GM03348 (cell line): ENCODE data around the gene ADAMTS16.

Experiments
- DNase-seq: peaks from one replicate; pipeline ENCODE4 v3.0.0; 2012; ENCODE audit warnings: low spot score

The ADAMTS16 gene

DNA sequence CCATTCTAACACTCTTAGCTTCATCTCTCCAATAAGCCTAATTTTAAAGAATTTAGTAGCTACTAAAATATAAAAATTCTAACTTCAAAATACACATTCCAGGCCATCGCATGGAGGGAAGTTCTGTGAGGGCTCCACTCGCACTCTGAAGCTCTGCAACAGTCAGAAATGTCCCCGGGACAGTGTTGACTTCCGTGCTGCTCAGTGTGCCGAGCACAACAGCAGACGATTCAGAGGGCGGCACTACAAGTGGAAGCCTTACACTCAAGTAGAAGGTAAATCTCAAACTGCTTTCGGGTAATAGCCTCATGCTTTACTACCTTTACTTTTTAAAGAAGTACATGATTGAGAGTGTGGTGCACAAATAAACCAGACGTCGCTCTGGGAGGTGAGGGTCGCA lies 94.8 kb downstream of the ADAMTS16 start:
- no peak for DNase-seq

DNA sequence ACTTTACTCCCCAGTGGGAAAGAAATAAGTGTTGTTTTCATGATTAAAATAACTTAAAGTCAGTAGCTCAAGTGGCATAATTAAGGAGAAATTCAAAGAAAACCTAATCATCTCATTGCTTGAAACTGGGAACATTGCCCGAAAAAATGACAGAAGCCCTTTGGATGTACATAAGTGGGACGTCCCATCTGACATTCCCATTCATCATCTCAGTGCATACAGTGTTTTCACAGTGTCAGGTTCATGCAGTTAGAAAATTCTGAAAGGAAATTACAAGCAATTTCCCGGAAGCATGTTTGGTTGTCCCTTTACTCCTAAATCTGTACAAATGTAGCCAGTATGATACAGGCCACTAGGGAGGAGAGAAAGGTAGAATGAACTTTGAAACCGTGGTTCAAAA lies 95.6 kb downstream of the ADAMTS16 start:
- DNase-seq: no peak

DNA sequence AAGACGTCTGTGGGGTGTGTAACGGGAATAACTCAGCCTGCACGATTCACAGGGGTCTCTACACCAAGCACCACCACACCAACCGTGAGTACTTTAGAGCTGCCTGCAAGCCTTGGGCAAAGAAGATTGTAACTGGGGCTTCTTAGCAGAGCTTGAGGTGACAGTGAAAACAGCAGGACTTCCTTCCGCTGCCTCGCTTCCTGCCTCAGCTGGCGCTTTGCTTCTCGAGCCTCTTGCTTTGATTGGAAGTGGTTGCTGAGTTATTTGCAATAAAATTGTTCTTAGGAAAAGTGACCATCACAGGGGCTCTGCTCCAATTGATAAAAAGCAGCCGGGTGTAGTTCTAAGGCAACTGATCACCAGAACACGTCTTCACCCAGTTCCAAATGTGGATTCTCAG lies 99.1 kb downstream of the ADAMTS16 start:
- DNase-seq: no peak

DNA sequence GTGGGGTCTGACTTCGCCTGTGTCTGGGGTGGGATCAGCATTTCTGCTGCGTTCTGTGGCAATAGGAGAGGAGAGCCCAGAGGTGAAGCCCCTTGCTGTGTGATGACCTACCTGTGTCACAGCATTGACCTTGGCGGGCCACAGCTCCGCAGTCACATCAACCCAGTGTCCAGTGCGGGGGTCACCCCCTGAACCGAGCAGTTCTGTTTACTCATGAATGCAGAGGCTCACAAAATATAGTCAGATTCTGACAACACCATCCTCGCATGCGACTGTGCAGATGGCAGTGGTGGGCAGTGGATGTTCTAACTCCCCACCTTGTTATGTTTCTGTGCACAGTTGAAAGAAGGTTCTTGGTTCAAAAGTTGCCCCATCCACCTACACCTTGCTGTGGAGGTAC lies 100.1 kb downstream of the ADAMTS16 start:
- no peak for DNase-seq

DNA sequence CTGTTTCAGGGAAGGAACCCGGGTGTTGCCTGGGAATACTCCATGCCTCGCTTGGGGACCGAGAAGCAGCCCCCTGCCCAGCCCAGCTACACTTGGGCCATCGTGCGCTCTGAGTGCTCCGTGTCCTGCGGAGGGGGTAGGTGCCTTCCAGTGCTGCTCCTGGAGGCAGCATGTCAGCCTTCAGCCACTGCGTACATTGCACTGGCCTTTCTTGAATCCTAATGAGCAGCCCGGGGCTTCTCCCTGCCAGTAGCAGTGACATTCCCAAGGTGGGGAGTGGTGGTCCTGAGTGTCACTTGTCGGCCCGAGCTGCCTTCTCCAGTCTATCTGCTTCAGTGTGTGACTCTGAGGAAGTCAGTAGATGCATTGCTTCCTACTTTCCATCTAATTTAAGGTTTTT lies 101.9 kb downstream of the ADAMTS16 start:
- DNase-seq: no peak

DNA sequence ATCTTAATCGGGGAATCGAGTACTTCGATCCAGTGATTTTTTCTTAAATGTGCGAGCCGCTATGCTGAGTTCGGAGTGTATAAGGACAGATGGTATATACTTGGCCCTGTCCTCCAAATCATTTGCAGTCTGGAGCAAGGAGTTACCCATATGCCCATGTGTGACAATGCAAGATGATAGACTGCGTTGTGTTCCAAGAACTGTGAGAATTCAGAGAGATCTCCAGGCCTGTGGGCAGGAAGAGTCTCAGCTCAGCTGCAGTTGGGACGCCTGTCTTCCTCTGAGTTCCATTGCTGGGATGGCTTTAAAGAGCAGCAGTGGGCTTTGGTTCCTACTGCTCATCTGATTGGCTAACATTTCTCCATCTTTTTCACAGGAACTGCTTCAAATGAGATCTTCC lies 106.6 kb downstream of the ADAMTS16 start:
- DNase-seq: no peak

DNA sequence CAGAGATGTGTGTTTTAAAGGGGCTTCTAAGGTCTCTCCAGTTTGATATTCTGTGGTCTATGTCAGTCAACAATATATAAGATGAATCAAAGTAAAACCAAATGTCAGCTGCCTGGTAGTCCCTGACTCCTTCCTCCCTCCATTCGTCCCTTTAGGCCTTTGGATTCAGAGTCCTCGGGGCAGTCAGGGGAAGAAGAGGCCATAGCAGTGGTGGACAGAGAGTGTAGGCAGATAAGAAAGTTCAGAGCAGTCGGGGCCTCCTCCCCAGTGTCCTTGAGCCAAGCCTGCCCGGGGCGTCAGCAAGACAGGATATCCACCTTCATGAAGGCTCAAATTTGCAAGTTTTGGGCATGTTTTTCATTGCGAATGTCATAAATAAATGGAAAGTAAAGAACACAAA lies 110.6 kb downstream of the ADAMTS16 start:
- DNase-seq: no peak

- no peak for DNase-seq
Observed at GRCh38 chr5:5252106-5252505, 112.0 kb downstream of the ADAMTS16 start.

GRCh38 chr5:5257353-5257752 lies 117.2 kb downstream of the ADAMTS16 start:
- DNase-seq: no peak

GRCh38 chr5:5258564-5258963 lies 118.4 kb downstream of the ADAMTS16 start:
- no peak for DNase-seq

DNA sequence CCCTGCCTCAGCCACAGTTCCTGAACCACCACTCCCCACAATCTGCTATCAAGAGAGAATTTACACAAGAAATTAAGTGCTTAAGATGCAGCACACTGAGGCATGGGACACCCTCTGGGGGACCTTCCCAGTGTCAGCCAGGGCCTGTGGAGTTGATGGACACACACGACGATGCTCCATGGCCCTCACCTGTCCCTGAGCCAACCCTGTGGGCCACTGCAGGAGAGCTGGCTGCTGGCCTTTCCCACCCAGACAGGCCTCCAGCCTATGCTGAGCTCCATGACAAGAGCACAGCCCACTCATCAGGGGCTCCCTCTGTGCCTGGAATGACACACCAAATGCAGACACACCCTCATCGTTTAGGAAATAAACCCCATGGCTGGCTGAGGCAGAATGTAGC lies 124.6 kb downstream of the ADAMTS16 start:
- DNase-seq: no peak

GRCh38 chr5:5266297-5266696 lies 126.2 kb downstream of the ADAMTS16 start:
- no peak for DNase-seq

DNA sequence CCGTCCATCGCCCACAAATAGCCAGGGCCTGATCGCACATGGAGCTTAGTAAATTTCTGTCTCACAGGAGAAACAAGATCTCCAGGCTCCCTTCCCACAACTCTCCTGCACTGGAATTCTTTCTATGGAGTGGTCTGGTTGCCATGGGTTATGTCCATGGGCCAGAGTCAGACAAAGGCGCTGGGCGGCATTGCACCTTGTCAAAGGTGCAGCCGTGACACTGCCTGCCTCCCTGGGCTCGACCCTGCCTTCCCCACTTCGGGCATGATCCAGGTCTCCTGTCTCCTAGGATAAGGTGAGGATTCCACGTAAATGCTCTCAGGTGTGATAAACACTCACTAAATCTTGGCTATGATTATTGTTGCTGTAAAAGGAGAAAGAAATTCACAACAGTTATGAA lies 130.0 kb downstream of the ADAMTS16 start:
- no peak for DNase-seq

GRCh38 chr5:5270958-5271785 lies 131.0 kb downstream of the ADAMTS16 start:
- peak; percentile 91 for DNase-seq

DNA sequence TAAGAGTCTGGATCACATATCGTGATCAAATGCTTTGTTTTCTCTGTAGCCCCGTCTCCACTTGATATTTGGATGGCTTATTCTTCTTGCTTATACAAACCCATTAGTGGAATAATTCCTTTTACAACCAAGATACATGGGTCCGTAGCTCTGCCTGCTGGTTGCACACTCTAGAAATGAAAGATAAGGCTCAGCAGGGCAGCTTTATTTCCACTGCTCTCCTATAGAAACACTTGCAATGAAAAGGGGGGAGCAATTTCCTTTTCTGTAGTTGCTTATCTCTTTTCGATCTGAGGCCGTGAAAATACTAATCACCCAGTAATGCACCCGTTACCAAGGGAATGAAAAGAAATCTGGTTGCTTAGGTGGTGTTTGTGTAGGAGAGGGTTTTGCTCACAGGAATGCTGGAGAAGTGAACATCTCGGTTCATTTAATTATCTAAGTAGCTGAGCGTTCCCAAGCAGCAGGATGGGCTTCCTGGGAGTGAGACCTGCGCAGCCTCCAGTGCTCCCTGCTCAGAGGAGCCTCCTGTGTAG lies 131.7 kb downstream of the ADAMTS16 start:
- no peak for DNase-seq

GRCh38 chr5:5273398-5273797 lies 133.3 kb downstream of the ADAMTS16 start:
- DNase-seq: no peak

DNA sequence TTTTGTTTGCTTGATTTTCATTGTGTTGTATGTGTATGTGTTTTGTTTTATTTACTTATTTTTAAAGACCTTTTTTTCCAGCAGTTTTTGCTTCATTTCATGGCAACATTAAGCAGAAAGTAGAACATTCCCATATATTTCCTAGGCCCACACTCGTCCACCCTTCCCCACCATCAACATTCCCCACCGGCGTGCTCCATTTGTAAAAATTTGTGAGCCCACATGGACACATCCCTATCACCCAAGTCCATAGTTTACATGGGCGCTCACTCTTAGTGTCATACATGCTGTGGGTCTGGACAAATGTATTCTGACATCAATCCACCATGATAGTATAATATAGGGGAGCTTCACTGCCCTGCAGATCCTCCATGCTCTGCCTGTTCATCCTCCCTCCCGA lies 133.8 kb downstream of the ADAMTS16 start:
- DNase-seq: no peak

GRCh38 chr5:5275211-5275610 lies 135.1 kb downstream of the ADAMTS16 start:
- DNase-seq: no peak

DNA sequence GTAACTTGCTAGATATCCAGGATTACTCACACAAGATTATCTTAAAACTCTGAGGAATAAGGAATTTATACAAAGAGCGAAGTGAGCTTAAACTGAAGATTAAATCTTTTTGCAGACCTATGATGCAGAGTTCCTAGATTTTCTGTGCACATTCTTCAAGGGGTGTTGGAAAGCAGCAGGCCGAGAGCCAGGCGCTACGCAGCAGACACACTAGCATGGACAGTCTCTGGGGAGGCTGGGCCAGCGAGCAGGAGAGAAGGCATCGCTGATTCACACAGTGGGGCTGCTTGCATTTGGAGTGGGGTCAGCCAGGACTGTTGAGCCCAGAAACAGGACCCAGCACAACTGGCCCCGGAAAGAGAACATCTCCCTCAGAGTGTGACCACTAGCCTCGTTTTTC lies 136.3 kb downstream of the ADAMTS16 start:
- no peak for DNase-seq

GRCh38 chr5:5276951-5277517 lies 136.9 kb downstream of the ADAMTS16 start:
- no peak for DNase-seq

DNA sequence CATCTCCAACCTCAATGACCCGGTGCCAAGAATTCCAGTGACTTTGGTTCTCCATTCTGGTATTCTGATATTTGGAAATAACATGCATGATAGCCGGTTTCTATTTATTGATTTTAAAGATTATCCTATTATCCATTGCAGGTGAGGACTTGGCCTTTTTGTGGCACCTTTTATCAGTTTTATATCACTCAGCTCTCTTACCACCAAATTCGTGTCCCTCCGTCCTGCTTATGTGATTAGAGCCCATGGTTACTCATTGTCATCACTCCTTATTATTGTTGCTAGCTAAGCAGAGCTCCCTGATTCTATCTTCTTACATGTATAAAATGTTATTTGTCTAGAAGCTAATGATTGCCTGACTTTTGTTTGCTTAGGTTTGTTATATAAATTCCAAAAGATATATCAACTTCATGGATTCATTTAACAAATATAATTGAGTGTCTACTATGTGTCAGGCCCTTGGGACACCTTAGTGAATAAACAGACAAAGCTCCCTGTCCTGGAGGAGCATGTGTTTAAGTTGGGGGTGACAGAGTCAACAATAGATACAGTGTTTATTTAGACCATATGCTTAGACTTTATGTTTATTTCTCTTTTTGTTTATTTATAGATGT lies 138.2 kb downstream of the ADAMTS16 start:
- no peak for DNase-seq

GRCh38 chr5:5278815-5279381 lies 138.8 kb downstream of the ADAMTS16 start:
- no peak for DNase-seq

- DNase-seq: no peak
Observed at GRCh38 chr5:5285906-5286305, 145.8 kb downstream of the ADAMTS16 start.
